ENCODE results near the gene BDNF. TPM values are rescaled to one million over a fixed set of nuclear protein-coding genes. Genes with fewer than 3 reads are reported as not detected.

Gene BDNF
- polyA plus RNA-seq, 1 donor from 2014 or later = not detected

DNA sequence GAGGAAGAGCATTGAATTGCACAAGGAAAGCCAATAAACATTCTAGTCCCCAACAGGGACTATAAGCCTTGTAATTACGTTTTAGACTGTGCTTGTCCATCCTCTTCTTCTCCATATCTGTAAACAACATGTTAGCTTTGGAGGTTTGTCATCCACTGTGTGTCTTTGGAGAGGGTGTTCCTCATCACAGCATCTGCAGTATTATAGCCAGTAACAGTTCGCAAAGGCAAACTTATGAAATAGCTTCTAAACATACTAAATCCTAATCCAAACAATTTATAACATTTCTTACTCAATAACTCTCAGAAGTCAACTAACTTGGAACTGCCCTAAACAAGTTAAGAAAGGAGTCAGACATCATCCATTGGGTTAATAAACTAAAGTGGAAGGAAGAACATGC is 10.3 kb upstream of the BDNF start:
- H3K27me3 ChIP-seq (ENCODE audit: insufficient read depth, low read depth, low read length) = peaks cover 49% of the 10 kb centered on the region
- no peak overlapping the region for H3K9ac ChIP-seq (ENCODE audit: low read length)
- H3K4me2 ChIP-seq (ENCODE audit: low read length) = no peak overlapping the region
- no peak overlapping the region for H2AFZ ChIP-seq (ENCODE audit: low read depth, low read length)
- no peaks in the 10 kb centered on the region for H3F3A ChIP-seq (ENCODE audit: insufficient read depth, low read length, poor library complexity, severe bottlenecking)
- H3K9me3 ChIP-seq (ENCODE audit: low read length) = no peaks in the 10 kb centered on the region
- H3K36me3 ChIP-seq (ENCODE audit: insufficient read depth, low read length) = no peaks in the 10 kb centered on the region
- H3K4me3 ChIP-seq (ENCODE audit: low read length) = no peak overlapping the region
- no peaks in the 10 kb centered on the region for H3K79me2 ChIP-seq (replicated peaks; ENCODE audit: insufficient read depth, low read length)
- H3K27ac ChIP-seq (ENCODE audit: low read length) = no peak overlapping the region
- no peaks in the 10 kb centered on the region for H3K9me2 ChIP-seq (ENCODE audit: insufficient read depth, low read length)
- TF ChIP-seq EP300 (conservative IDR thresholded peaks at IDR 0.05; ENCODE audit: poor library complexity, severe bottlenecking) (no peak), RAD21 (conservative IDR thresholded peaks at IDR 0.05) (no peak), TAF1 (IDR thresholded peaks at IDR 0.05; ENCODE audit: low read depth) (no peak), MXI1 (conservative IDR thresholded peaks at IDR 0.05; ENCODE audit: poor library complexity, severe bottlenecking) (no peak), CTCF (IDR thresholded peaks at IDR 0.05; ENCODE audit: poor library complexity, severe bottlenecking) (no peak), POLR2AphosphoS5 (IDR thresholded peaks at IDR 0.05) (no peak), SMC3 (conservative IDR thresholded peaks at IDR 0.05; ENCODE audit: poor library complexity) (no peak), REST (IDR thresholded peaks at IDR 0.05; ENCODE audit: borderline replicate concordance) (no peak), EZH2 (IDR thresholded peaks at IDR 0.05; ENCODE audit: borderline replicate concordance, insufficient read depth, low read length, poor library complexity, severe bottlenecking) (no peak)
- no peaks in the 10 kb centered on the region for H4K20me1 ChIP-seq (ENCODE audit: insufficient read depth)

GRCh38 chr11:27707676-27708075 is 7.4 kb upstream of the BDNF start:
- Histone ChIP-seq H2AFZ (ENCODE audit: low read depth, low read length) (no peak overlapping the region), H3K27ac (ENCODE audit: low read length) (no peak overlapping the region), H3K27me3 (ENCODE audit: insufficient read depth, low read depth, low read length) (peaks cover 38% of the 10 kb centered on the region), H3K4me3 (ENCODE audit: low read length) (no peak overlapping the region), H3F3A (ENCODE audit: insufficient read depth, low read length, poor library complexity, severe bottlenecking) (no peaks in the 10 kb centered on the region), H3K4me2 (ENCODE audit: low read length) (no peak overlapping the region), H4K20me1 (ENCODE audit: insufficient read depth) (no peaks in the 10 kb centered on the region), H3K79me2 (replicated peaks; ENCODE audit: insufficient read depth, low read length) (no peaks in the 10 kb centered on the region), H3K9ac (ENCODE audit: low read length) (no peak overlapping the region), H3K36me3 (ENCODE audit: insufficient read depth, low read length) (no peaks in the 10 kb centered on the region), H3K9me3 (ENCODE audit: low read length) (no peaks in the 10 kb centered on the region), H3K9me2 (ENCODE audit: insufficient read depth, low read length) (no peaks in the 10 kb centered on the region)
- TF ChIP-seq EP300 (conservative IDR thresholded peaks at IDR 0.05; ENCODE audit: poor library complexity, severe bottlenecking) = no peak
- no peak for TF ChIP-seq POLR2AphosphoS5 (IDR thresholded peaks at IDR 0.05)
- no peak for TF ChIP-seq SMC3 (conservative IDR thresholded peaks at IDR 0.05; ENCODE audit: poor library complexity)
- no peak for TF ChIP-seq EZH2 (IDR thresholded peaks at IDR 0.05; ENCODE audit: borderline replicate concordance, insufficient read depth, low read length, poor library complexity, severe bottlenecking)

Measured in neural cell (in vitro differentiated cells).